Stimulated activated CD8-positive, alpha-beta memory T cell treated with anti-CD3 and anti-CD28 coated beads, Interleukin-12 subunit alpha, Interleukin-12 subunit beta, amount 100 ng/mL, for 4 hours (primary cell): ENCODE data around the gene CKS1B.
A peak's percentile ranks its signal among the peaks of the same experiment; 100 is the strongest.

Experiments
- DNase-seq: peaks from one replicate; pipeline ENCODE4 v3.0.0-alpha.2; 2020; ENCODE audit warnings: low read depth

The CKS1B gene

GRCh38 chr1:154974102-154974807, at the start of gene CKS1B:
TSS of gene CKS1B (plus strand) at chr1:154974681. CDS start at chr1:154974746, 65 bp downstream.
- peak; percentile 91 for DNase-seq

DNA sequence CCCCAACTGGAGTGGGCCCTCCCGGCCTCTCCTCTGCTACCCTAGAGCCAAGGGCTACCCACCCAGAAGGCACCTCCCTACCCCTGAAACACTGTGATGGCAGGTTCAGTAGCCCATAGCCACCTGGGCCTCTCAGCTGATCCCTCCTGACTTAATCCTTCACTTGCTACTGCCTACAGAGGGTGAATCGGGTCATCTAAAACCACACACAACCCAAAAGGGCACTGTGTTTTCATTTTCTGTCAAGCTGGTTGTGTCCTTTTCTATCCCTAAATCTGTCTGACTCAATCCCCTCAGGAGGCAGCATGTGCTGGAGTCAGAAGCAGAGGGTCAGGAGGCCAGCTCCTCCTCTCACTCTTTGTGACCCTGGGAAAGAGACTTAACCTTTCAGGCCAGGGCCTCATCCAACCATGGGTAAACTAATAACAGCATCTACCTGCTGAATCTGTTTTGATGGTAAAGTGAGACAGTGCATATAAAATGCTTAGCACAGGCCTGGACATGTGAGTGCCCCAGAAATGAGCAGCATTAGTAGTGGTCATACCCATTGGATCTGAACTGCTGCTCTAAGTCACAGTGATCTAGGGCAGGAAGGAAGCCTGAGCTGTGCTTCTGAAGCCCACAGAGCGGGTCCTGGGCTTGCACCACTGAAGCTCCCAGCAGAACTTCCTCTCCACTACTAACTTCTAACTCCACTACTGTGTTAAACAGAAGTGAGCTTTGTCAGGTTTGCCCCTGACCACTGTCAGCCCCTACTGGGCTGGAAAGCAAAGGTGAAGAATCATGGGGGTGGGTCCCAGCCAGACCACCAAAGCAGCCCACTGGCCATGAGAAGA, 48.9 kb upstream of the CKS1B start:
- no peak for DNase-seq

GRCh38 chr1:154926201-154926600, 48.3 kb upstream of the CKS1B start:
- DNase-seq = no peak

GRCh38 chr1:154931940-154932487, 42.5 kb upstream of the CKS1B start:
- DNase-seq = no peak

DNA sequence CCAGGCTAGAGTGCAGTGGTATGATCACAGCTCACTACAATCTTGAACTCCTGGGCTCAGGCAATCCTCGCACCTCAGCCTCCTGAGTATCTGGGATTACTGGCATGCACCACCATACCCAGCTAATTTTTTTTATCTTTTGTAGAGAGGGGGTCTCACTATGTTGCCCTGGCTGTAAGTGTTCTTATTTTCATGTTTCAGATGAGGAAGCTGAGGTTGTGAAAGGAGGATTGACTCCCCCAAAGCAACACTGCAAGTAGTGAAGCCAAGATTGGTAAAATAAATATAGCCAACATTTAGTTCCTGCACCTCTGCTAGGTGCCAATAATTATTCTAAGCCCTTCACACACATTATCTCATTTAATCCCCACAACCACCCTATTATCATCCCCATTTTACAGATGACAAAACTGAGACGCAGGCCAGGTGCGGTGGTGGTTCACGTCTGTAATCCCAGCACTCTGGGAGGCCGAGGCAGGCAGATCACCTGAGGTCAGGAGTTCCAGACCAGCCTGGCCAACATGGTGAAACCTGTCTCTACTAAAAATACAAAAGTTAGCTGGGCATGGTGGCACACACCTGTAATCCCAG, 40.0 kb upstream of the CKS1B start:
- DNase-seq = no peak

DNA sequence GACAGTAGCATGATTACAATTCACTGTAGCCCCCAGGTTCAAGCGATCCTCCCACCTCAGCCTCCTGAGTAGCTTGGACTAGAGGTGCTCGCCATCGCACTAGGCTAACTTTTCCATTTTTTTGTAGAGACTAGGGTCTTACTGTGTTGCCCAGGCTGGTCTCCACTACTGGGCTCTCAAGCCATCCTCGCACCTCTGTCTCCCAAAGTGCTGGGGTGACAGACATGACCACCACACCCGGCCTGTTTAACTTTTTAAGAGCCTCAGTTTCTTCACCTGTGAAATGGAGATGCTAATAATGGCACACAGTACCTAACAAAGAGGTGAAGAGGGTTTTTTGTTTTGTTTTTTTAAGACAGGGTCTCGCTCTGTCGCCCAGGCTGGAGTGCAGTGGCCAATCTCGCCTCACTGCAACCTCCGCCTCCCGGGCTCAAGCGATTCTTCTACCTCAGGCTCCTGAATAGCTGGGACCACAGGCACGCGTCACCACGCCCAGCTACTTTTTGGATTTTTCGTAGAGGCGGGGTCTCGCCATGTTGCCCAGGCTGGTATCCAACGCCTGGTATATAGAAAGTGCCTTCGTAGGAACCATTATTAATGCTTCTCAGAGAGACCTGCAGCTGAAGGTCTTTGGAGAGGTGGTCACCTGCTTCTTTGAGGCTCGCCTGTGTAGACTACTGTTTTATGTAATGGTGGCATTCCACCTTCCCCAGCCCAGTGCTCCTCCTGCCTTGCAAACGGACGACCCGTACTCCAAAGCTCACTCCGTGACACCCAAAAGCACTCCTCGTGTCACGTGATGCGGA, 38.5 kb upstream of the CKS1B start:
- no peak for DNase-seq

GRCh38 chr1:154936555-154937084, 37.9 kb upstream of the CKS1B start, which contains the start of gene PMVK:
TSS of gene PMVK (minus strand) at chr1:154936719. CDS start at chr1:154936685, 34 bp downstream.
- DNase-seq = peak; percentile 89

GRCh38 chr1:154937085-154937987, 37.1 kb upstream of the CKS1B start:
- no peak for DNase-seq

DNA sequence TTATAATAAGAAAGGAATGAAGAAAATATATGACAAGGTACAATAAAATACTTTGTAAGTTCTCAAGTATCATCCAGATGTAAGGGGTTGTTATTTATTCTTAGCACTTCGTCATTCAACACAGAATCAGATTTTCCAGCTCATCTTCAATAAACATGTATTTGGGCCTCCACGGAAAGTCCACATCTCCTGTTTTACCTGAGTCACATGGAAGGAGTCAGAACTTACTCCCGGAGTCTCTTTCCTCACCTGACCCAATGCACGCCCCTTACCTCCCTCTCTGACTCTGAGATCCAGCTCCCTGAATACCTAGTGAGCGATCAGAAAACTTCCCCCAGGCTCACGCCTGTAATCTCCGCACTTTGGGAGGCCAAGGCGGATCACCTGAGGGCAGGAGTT, 36.5 kb upstream of the CKS1B start:
- no peak for DNase-seq

DNA sequence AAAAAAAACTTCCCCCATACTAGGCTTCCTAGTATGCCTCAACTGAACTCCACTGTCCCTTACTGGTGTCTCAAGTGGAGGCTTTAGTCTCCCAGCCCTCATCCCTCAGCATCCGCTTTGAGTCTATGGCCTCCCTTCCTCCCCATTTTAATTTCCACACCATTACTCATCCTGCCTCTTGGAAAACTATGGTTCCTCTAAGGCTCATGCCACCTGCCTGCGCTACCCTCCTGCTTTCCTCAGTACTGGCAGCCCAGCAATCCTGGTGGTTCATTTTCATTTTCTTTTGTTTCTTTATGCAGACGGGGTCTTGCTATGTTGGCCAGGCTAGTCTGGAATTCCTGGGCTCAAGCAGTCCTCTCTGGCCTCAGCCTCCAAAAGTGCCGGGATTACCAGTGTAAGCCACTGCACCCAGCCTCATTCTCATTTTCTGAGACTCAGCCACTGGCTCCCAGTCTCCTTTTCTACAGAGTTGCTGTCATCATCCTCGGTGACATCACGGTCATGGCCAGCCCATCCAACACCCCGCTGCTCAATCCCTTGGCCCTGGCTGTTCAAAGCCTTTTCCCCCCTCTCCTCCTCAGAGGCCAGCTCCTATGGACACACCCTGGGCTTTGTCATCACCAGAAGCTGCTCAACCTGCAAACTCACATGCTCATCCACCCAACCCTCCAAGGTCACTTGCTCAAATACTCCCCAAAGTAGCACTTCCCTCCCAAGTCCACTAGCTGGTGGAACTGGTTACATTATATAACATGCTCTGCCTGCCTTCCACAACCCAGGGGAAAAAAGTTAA, 35.7 kb upstream of the CKS1B start:
- no peak for DNase-seq

GRCh38 chr1:154940213-154940560, 34.3 kb upstream of the CKS1B start:
- no peak for DNase-seq

GRCh38 chr1:154940651-154941194, 33.8 kb upstream of the CKS1B start:
- no peak for DNase-seq

GRCh38 chr1:154941333-154942013, 33.0 kb upstream of the CKS1B start:
- no peak for DNase-seq

GRCh38 chr1:154943649-154944400, 30.7 kb upstream of the CKS1B start:
- DNase-seq = no peak

GRCh38 chr1:154944401-154945159, 29.9 kb upstream of the CKS1B start:
- DNase-seq = no peak

GRCh38 chr1:154945160-154945961, 29.1 kb upstream of the CKS1B start:
- no peak for DNase-seq
